Trophoblast cell (in vitro differentiated cells and primary cell): ENCODE results near the gene ARHGEF11.
"Not testable (repeated sequence)": the region's sequence is repeated elsewhere in the genome, so short reads cannot be mapped to it uniquely, and the experiment has no call there.

Source experiments
- DNase-seq, 2 donors: peaks; one replicate each; pipeline ENCODE4 v3.0.0-alpha.2; 2016
- H2AFZ ChIP-seq: 2 replicates; pipeline ENCODE4 v1.6.1; 2013; ENCODE audit warnings: low read length, moderate library complexity, mild to moderate bottlenecking; ENCODE audit not compliant: insufficient read depth, poor library complexity
- H2AK5ac ChIP-seq: 2 replicates; pipeline ENCODE4 v1.6.1; 2013; ENCODE audit warnings: mild to moderate bottlenecking, low read length
- H2BK120ac ChIP-seq: 2 replicates; pipeline ENCODE4 v1.6.1; 2013; ENCODE audit warnings: low read length, mild to moderate bottlenecking, moderate library complexity; ENCODE audit not compliant: insufficient read depth, poor library complexity
- H2BK12ac ChIP-seq: 2 replicates; pipeline ENCODE4 v1.6.1; 2013; ENCODE audit warnings: mild to moderate bottlenecking, low read length, moderate library complexity
- H2BK5ac ChIP-seq: 2 replicates; pipeline ENCODE4 v1.6.1; 2013; ENCODE audit warnings: low read length, low read depth, moderate library complexity, mild to moderate bottlenecking; ENCODE audit not compliant: poor library complexity
- H3K14ac ChIP-seq: 2 replicates; pipeline ENCODE4 v1.6.1; 2013; ENCODE audit warnings: mild to moderate bottlenecking, low read length
- H3K18ac ChIP-seq: 2 replicates; pipeline ENCODE4 v1.6.1; 2013; ENCODE audit warnings: mild to moderate bottlenecking, low read length
- H3K23ac ChIP-seq: 2 replicates; pipeline ENCODE4 v1.6.1; 2013; ENCODE audit warnings: low read length
- H3K27ac ChIP-seq: 2 replicates; pipeline ENCODE4 v1.5.1; 2013; ENCODE audit warnings: low read depth, mild to moderate bottlenecking, inconsistent platforms, low read length, moderate library complexity
- H3K27me3 ChIP-seq: 2 replicates; pipeline ENCODE4 v1.6.1; 2013; ENCODE audit warnings: inconsistent platforms, mild to moderate bottlenecking, low read length, moderate library complexity; ENCODE audit not compliant: insufficient read depth
- H3K36me3 ChIP-seq, 2 experiments: 1 replicate in 1 of 2; 2 replicates in 1 of 2; pipeline ENCODE4 v1.6.1; 2013; ENCODE audit warnings: low read length in 2 of 2, mild to moderate bottlenecking in 2 of 2, moderate library complexity in 1 of 2; ENCODE audit not compliant: insufficient read depth in 2 of 2, control insufficient read depth in 1 of 2
- H3K4ac ChIP-seq: 2 replicates; pipeline ENCODE4 v1.6.1; 2013; ENCODE audit warnings: low read depth, mild to moderate bottlenecking, low read length, moderate library complexity
- H3K4me1 ChIP-seq, 2 experiments: 1 replicate in 1 of 2; 2 replicates in 1 of 2; pipeline ENCODE4 v1.6.1; 2013; ENCODE audit warnings: low read length in 2 of 2, mild to moderate bottlenecking in 2 of 2, moderate library complexity in 1 of 2; ENCODE audit not compliant: insufficient read depth in 2 of 2, control insufficient read depth in 1 of 2
- H3K4me2 ChIP-seq: 2 replicates; pipeline ENCODE4 v1.6.1; 2013; ENCODE audit warnings: inconsistent platforms, mild to moderate bottlenecking, low read length, moderate library complexity
- H3K4me3 ChIP-seq: 2 replicates; pipeline ENCODE4 v1.5.1; 2013; ENCODE audit warnings: mild to moderate bottlenecking, low read depth, low read length, inconsistent platforms
- H3K79me1 ChIP-seq: one replicate; pipeline ENCODE4 v1.6.1; 2013; ENCODE audit warnings: low read length
- H3K79me2 ChIP-seq: 2 replicates; pipeline ENCODE4 v1.6.1; 2013; ENCODE audit warnings: low read length, mild to moderate bottlenecking; ENCODE audit not compliant: control insufficient read depth, insufficient read depth, poor library complexity
- H3K9ac ChIP-seq: 2 replicates; pipeline ENCODE4 v1.6.1; 2013; ENCODE audit warnings: mild to moderate bottlenecking, low read length
- H3K9me3 ChIP-seq: 2 replicates; pipeline ENCODE4 v1.6.1; 2013; ENCODE audit warnings: low read depth, mild to moderate bottlenecking, control low read depth, inconsistent platforms, low read length; ENCODE audit not compliant: insufficient read depth
- H4K12ac ChIP-seq: 2 replicates; pipeline ENCODE4 v1.6.1; 2013; ENCODE audit warnings: low read depth, mild to moderate bottlenecking, low read length, moderate library complexity
- H4K8ac ChIP-seq: 2 replicates; pipeline ENCODE4 v1.6.1; 2013; ENCODE audit warnings: low read depth, mild to moderate bottlenecking, low read length, moderate library complexity
- H4K91ac ChIP-seq: one replicate; pipeline ENCODE4 v1.6.1; 2013; ENCODE audit warnings: low read depth, mild to moderate bottlenecking, low read length, moderate library complexity
- WGBS: extraction: QIAGEN DNeasy Blood & Tissue Kit; methylation state at CpG from one replicate; pipeline ENCODE4 v1.1.7; 2013; ENCODE audit warnings: missing lambda C conversion rate; ENCODE audit not compliant: insufficient read length, insufficient coverage; ENCODE audit errors: extremely low coverage; 5-methylcytosine and 5-hydroxymethylcytosine counted together

The ARHGEF11 gene

DNA sequence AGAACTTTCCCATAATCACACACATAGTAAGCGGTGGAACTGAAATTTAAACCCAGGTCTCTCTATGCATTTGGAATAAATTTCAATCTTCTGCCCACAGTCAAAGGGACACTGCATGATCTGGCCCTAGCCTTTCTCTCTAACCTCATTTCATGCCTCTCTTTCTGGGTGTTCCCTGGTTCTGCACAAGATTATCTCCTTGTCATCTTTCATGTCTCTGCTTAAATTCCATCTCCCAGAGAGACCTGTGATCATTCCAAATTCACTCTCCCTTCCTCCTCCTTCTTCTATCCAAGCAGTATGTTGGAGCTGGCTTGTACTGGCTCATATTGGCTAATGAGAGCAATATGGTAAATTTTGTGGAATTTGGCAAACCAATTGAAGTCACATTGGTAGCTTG, 31.9 kb upstream of the ARHGEF11 start:
- no peaks in the 10 kb centered on the region for H3K9me3 ChIP-seq

DNA sequence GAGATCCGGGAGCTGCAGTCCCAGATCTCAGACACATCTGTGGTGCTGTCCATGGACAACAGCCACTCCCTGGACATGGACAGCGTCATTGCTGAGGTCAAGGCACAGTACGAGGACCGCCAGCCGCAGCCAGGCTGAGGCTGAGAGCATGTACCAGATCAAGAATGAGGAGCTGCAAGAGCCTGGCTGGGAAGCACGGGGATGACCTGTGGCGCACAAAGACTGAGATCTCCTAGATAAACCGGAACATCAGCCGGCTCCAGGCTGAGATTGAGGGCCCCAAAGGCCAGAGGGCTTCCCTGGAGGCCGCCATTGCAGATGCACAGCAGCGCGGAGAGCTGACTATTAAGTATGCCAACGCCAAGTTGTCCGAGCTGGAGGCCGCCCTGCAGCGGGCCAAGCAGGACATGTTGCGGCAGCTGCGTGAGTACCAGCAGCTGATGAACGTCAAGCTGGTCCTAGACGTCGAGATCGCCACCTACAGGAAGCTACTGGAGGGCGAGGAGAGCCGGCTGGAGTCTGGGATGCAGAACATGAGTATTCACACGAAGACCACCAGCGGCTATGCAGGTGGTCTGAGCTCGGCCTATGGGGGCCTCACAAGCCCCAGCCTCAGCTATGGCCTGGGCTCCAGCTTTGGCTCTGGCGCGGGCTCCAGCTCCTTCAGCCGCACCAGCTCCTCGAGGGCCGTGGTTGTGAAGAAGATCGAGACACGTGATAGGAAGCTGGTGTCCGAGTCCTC, 28.6 kb upstream of the ARHGEF11 start:
- Histone ChIP-seq H2AK5ac (no peak overlapping the region), H4K12ac (no peak overlapping the region), H2BK120ac (no peak overlapping the region), H3K23ac (no peak overlapping the region), H3K9ac (no peak overlapping the region), H2AFZ (no peak overlapping the region), H3K4ac (no peak overlapping the region), H3K4me2 (no peak overlapping the region), H4K91ac (no peak overlapping the region), H3K79me2 (no peaks in the 10 kb centered on the region), H3K79me1 (no peaks in the 10 kb centered on the region), H2BK12ac (no peak overlapping the region), H3K18ac (no peak overlapping the region), H4K8ac (no peak overlapping the region), H3K27me3 (no peaks in the 10 kb centered on the region), H2BK5ac (no peak overlapping the region), H3K14ac (no peak overlapping the region), H3K27ac (no peak overlapping the region), H3K9me3 (no peaks in the 10 kb centered on the region), H3K36me3 (no peaks in the 10 kb centered on the region), H3K4me1 (no peaks in the 10 kb centered on the region), H3K4me3 (no peak overlapping the region)
- WGBS, result no CpG with 5 or more reads among the region's 35 CpGs
- DNase-seq, result peak; percentile 67 to 82

More for the DNA sequence above, 31.9 kb upstream of the ARHGEF11 start:
- Histone ChIP-seq H4K12ac (no peak overlapping the region), H2BK5ac (no peak overlapping the region), H3K27me3 (no peaks in the 10 kb centered on the region), H3K36me3 (no peaks in the 10 kb centered on the region), H3K79me2 (no peaks in the 10 kb centered on the region), H2BK120ac (no peak overlapping the region), H4K8ac (no peak overlapping the region), H3K79me1 (no peaks in the 10 kb centered on the region), H3K9ac (no peak overlapping the region), H3K23ac (no peak overlapping the region), H2AFZ (no peak overlapping the region), H3K4me2 (no peak overlapping the region), H3K4me3 (no peak overlapping the region), H2AK5ac (no peak overlapping the region), H3K4me1 (no peaks in the 10 kb centered on the region), H3K14ac (no peak overlapping the region), H2BK12ac (no peak overlapping the region), H3K18ac (no peak overlapping the region), H3K4ac (no peak overlapping the region), H3K27ac (no peak overlapping the region), H4K91ac (no peak overlapping the region)
- WGBS, result no CpG with 5 or more reads among the region's 1 CpG
- DNase-seq, result no peak

DNA sequence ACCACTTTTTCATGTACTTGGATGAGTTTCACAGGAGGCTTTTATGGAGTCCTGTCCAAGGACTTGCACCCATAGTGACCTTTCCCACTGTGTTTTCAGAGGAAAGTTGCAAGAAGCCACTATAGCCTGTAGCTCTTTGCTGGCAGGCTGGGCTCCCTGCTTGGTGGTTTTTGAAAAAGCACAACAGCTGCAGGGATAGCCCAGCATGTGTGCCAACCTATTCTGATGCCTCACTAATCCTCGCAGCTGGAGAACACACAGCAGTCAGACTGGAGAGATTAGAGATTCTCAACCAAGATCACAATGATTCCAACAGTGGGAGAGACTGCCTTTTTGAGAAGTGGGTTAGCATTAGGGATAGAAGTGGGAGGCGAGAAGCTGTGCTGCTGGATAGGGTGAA, 24.1 kb upstream of the ARHGEF11 start:
- Histone ChIP-seq H3K9me3 (no peaks in the 10 kb centered on the region), H2BK120ac (no peak overlapping the region), H4K8ac (no peak overlapping the region), H4K91ac (no peak overlapping the region), H3K36me3 (no peaks in the 10 kb centered on the region), H2BK5ac (no peak overlapping the region), H2AFZ (no peak overlapping the region), H2BK12ac (no peak overlapping the region), H3K79me1 (no peaks in the 10 kb centered on the region), H3K4me1 (no peaks in the 10 kb centered on the region), H3K18ac (no peak overlapping the region), H3K4ac (no peak overlapping the region), H3K9ac (no peak overlapping the region), H3K23ac (no peak overlapping the region), H3K79me2 (no peaks in the 10 kb centered on the region), H3K27me3 (no peaks in the 10 kb centered on the region), H3K4me3 (no peak overlapping the region), H3K4me2 (no peak overlapping the region), H2AK5ac (no peak overlapping the region), H3K27ac (no peak overlapping the region), H3K14ac (no peak overlapping the region), H4K12ac (no peak overlapping the region)
- WGBS, result no CpG with 5 or more reads among the region's 2 CpGs
- no peak for DNase-seq

DNA sequence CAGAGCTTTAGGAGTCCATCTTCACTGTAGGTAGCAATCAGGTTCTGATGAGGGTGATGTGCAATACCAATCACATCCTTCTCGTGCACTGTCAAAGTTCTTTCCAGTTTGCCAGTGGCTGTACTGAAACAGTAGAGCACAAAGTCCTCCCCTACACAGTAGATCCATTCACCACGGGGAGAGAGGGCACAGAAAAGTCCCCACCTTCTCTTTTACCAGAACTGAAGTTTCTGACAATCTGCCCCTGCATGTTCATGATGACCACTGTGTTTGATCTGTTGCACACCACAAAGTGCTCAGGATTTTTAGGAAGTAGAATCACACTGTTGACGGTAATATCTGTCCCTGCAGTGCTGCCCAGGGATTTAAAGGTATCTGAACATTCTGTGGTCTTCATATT, 13.7 kb upstream of the ARHGEF11 start:
- H4K91ac ChIP-seq, H3K36me3 ChIP-seq, H3K4me1 ChIP-seq, H3K9ac ChIP-seq, H3K18ac ChIP-seq, H2AK5ac ChIP-seq, H3K27me3 ChIP-seq, H3K14ac ChIP-seq, H3K79me2 ChIP-seq, H2AFZ ChIP-seq, H3K4me2 ChIP-seq, H4K12ac ChIP-seq, H3K4ac ChIP-seq, H3K9me3 ChIP-seq, DNase-seq, H3K4me3 ChIP-seq, H3K27ac ChIP-seq, H3K23ac ChIP-seq, H2BK12ac ChIP-seq, H3K79me1 ChIP-seq, H2BK120ac ChIP-seq, H2BK5ac ChIP-seq, H4K8ac ChIP-seq: not testable (repeated sequence)
- WGBS, result no CpG with 5 or more reads among the region's 3 CpGs
